Activated effector memory CD4-positive, alpha-beta T cell treated with Interleukin-2 at 50 U/mL for 16 hours (primary cell): ENCODE data around the gene APRT.
A peak's percentile ranks its signal among the peaks of the same experiment; 100 is the strongest.

Experiments
- DNase-seq: peaks from one replicate; pipeline ENCODE4 v3.0.0-alpha.2; 2020

Gene APRT

DNA sequence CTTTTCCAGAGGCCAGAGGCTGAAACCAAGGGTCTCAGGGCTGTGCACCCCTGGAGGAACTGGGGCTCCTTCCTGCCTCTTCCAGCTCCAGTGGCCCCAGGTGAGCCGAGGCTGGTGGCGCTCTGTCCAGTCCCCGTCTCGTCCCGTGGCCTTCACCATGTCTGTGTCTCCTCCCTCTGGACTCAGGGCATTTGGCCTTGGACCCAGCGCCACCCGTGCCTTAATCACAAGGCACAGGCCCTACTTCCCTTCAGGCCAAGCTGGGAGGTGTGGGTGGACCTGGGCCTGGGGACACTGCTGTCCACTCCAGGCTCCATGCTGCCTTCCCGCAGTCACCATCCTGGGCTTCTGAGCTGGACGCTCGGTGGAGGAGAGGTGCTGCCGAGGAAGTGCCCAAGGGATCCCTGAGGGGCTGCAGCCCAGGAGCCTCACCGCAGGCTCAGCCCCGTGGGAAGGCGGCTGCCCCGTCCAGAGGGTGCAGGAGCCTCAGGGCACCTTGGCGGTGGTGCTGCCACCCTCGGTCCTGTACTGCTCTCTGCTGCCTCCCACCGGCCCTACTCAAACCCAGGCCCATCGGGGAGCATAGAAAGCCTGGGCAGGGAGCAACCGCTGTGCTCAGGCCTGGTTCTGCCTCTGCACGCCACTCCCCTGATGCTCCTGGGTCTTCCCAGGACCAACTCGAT lies 9.6 kb upstream of the APRT start:
- DNase-seq: no peak

DNA sequence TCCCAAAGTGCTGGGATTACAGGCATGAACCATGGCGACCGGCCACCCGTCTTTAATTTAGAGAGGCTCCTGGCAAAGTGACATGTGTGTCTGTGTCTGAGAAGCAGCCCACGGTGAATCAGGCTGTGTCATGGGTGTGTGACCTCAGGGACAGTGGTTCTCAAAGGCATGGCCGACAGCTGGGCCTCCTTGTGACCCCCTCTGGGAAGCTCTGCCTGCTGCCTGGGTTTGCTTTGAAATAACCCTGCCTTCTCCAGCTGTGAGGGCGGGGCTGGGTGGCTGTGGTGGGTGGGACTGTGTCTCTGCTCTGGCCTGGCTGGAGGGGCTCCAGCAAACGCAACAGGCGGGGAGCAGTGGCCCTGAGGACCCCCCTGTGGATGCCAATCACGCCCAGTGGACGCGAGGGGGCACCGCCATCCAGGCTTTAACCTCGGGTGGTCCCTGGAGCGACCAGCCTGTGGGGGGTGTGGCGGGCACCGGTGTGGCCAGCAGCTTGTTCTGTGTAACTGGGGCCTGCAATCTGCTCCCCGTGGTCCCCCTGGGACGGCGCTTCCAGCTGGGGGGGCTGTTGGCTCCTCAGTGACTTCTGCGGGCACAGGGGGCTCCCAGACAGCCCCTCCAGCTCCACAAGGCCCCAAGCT lies 8.8 kb upstream of the APRT start:
- DNase-seq: no peak

DNA sequence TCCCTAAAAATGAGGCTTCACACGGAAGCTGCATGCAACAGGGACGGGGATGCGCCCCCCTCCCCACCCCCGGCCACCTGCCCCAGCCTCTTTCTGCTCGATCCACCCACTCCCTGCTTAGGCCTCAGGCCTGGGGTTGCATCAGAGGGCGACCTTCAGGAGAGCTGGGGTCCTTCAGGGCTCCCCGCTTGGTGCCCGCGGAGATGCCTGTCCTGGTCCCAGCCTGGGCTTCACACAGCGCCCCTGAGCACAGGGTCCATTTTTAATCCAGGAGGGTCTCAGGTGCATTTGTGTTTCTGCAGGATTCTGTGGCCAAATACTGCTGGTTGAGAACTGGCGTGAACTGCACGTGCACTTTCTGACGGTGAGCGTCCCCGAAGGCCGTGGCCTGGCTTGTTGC lies 7.4 kb upstream of the APRT start:
- no peak for DNase-seq

DNA sequence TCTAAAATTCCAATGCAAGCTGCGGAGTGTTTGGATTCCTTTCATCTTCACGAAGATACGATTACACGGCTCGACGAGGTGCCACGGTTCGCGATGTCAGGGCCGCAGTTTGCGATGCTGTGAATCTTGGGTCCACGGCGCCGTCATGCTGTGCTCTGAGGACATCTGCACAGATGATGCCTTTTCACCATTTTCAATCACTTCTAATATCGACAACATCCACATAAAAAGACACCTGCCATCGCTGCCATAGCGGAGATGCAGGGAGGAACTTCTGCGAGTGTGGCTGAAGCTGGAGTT lies 6.8 kb upstream of the APRT start:
- no peak for DNase-seq

DNA sequence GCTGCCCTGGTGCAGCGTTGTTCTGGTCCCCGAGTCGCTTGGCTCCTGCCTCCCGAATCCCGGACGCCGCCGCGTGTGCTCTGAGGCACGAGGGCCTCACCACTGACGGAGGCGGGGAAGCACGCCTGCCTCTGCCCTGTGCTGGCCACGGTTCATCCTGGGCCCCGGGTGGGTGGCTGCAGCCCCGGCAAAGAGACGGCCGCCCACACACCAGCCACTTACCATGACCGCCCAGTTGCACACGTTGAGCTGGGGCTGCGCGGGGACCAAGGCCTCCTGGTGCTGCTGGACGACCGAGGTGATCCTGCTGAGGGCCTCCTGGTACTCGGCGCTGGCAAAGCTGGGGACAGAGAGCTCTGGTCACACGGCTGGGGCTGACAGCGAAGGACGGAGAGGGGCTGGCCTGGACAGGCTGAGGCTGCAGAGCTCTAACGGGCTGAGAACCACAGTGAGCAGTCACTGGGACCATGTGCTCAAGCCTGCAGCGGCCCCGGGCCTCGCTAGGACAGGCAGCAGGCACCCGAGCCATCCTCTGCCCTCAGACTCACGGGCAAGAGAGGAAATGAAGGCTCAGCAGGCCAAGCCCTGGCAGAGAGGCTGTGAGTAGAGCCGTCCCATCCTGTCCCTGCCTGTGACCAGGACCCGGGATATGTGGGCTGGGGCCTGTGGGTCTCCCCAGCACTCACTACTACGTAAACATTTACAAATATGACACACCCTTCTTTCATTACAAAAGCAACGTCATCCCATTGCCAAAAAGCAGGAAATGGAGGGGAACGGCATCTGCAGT lies 6.3 kb upstream of the APRT start:
- DNase-seq: no peak

DNA sequence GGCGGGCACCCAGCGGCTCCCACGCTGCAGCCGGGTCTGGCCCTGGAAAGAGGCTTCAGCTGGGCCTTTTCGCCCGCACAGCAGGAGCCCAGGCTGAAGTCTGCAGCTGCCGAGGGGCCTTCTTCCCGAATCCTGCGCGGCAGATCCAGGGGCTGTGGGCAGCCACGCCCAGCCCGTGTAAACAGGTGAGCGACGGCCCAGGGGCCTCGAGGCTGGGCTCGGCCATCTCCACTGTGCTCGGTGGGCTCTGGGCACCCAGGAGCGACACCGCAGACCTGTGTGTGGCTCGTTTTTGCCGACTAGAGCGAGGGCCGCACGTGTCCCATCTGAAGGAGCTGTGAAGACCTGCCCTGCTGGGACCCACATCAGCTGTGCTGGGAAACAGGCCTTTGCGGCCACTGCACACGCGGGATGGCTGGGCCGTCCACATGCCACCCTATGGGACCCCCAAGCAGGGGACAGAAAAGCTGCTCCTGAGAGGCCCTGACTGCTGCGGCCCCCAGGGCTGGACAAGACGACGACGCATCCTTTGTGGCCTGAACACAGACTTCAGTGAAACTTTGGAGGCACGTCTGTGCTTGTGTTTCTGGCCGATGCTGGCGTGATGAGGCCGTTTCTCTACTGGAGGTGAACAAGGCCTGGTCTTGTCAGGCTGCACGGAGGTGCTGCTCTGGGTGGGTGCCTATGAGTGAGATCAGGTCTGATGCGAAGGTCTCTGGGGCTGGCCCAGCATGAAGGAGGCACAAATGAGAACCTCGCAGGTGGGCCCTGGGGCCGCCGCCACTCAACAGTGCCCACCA lies 5.2 kb upstream of the APRT start:
- DNase-seq: no peak

DNA sequence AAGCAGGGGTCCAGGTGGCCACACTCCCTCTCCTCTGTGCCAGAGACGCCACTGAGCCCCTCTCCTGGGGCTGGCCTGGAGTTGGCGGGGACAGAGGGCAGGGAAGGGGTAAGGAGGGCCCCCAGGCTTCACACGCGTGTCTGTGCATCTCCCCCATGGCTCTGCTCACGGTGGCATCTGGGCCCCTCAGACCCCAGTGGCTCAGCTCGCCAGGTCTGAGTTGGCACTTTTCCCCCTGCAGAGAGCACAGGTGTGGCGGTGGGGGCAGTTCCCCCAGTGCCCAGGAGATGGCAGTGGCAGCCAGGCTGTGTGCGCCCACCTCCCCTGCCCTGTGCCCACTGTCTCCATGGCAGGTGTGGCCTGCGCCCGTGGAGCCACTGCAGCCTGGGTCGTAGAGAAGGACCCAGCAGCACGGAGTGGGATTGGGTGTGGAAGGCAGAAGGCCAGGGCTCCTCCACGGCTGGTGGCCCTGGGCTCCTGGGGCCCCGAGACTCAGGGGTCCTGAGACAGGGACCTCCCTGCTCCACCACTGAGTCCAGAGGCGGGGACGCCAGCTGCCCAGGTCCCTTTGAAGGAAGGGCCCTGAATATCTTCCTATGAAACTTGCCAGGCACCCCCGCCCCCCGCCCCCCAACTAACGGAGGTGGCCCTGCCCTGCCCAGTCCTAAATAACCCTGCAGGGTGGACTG lies 4.3 kb upstream of the APRT start:
- peak; percentile 26 for DNase-seq

DNA sequence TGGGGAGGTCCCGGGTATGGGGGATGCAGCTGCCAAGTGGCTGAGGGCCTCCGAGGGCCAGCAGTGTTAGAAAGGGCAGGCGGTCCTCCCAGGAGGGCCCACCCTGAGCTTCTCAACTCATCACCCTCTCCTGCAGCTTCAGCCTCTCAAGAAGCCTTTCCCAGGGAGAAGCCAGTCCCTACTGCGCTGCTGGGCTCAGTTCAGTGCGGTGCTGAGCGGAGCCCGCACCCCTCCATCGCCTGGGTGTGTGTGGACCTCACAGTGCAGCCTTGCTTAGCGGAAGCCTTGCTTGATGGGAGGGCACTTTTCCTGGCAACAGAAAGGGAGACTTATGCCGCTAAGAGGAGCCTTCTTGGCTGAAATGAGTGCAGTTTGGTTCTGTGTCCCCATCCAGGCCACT lies 3.5 kb upstream of the APRT start:
- DNase-seq: no peak

DNA sequence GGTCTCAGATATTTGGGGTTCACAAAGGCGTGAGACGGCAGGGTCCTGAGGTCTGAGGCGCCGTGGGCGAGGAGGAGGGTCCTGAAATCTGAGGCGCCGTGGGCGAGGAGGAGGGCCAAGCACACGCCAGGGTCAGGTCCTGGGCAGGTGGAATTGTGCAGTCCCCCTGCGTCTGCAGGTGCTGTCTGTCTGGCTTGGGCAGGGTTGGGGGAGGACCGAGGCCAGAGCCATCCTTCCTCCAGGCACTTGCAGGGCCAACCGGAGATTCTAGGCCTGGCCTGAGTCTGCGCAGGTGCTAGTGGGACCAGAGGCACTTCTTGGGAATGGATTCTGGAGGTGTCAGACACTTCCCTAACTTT lies 2.4 kb upstream of the APRT start:
- no peak for DNase-seq

DNA sequence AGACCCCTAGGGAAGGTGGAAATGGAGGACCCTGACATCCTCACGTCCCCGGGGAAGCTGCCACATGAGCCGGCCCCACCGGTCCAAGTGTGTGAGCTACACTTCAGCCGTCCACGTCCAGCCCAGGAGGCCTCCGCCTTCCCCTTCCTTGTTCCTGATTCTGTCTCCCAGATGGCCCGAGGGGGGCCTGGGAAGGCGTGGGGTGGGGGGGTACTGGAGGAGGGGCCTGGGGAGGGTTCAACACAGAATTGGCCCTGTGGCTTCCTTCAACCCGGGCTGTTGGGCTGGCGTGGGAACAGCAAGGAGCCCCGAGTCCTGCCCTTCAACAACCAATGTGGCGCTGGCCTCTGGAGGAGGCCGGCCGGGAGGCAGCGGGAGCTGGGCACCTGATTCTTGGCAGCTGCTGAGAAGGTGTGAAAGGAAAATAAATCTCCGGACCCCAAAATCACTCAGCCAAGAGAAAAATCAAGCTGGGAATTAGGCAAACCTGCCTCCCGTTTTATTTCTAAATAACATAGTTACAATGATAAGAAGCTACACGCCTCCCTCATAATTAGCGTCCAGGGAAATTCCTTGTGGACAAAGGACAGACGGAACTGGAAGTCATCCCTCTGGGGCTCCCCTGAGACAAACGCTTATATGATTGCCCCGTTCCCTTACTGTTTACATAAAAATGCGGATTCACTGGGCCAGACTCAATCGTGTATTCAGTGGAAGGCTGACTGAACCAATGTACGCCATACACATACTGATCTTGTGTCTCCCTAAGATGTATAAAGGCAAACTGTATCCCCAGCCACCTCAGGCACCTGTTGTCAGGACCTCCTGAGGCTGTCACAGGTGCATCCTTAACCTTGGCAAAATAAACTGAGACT lies 1.8 kb upstream of the APRT start:
- no peak for DNase-seq

DNA sequence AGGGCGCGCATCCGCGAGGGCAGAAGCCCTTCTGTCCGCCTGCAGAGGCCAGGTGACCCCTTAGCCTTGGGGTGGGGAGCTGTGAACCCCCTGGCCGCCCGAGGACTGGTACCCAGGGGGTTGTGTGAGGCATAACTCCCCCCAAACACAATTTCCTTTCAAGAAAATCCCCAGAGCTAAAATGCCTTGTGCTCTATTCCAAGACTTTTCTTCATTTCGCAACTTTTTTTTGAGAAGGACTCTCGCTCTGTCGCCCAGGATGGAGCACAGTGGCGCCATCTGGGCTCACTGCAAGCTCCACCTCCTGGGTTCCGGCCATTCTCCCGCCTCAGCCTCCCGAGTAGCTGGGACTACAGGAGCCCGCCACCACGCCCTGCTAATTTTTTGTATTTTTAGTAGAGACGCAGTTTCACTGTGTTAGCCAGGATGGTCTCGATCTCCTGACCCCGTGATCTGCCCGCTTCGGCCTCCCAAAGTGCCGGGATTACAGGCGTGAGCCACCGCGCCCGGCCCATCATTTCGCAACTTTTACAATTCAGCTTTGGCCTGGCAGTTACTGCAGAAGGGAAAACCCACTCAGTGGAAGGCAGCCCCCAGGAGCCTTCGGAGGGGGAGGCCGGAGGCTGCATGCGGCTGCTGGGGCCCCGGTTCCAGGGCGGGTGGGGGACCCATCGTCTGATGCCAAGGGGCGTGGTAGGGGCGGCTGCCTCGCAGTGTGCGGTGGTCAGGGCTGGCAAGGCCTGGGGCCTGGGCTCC lies 963 bp upstream of the APRT start:
- no peak for DNase-seq

DNA sequence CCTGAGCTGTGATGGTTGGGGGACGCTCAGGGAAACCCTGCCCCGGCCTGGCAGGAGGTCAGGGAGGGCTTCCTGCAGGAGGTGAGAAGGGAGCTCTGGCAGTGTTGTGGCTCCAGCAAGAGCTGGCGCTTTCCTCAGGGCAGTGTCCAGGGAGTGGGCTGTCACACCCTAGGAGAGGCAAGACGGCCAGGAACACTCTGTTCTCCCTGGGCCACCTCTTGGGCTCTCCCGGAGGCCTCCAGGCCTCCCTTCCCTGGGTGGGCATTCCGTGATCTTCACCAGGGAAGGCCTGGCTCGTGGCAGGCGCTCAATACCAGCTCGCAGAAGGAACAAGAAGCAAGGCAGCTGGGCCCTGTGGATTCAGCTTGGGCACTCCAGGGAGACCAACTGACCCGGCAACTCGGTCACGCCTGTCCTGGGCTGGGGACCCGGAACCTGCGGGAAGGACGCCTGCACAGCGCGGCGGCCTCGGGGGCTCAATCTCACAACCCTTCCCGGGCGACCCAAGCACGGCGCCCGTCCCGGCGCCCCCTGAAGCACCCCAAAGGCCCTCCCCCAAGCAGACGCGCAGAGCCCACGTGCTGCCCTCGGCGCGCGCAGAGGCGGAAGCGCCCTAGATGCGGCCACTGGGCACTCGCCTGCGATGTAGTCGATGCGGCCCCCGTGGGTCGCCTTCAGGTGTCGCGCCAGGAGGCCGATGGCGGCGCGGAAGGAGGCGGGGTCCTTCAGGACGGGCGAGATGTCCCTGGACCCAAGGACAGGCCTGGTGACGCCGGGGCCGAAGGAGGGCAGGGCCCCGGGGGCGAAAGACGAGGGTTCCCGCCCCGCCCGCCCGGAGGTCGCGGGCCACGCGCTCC lies 588 bp downstream of the APRT start:
- DNase-seq: peak; percentile 58

DNA sequence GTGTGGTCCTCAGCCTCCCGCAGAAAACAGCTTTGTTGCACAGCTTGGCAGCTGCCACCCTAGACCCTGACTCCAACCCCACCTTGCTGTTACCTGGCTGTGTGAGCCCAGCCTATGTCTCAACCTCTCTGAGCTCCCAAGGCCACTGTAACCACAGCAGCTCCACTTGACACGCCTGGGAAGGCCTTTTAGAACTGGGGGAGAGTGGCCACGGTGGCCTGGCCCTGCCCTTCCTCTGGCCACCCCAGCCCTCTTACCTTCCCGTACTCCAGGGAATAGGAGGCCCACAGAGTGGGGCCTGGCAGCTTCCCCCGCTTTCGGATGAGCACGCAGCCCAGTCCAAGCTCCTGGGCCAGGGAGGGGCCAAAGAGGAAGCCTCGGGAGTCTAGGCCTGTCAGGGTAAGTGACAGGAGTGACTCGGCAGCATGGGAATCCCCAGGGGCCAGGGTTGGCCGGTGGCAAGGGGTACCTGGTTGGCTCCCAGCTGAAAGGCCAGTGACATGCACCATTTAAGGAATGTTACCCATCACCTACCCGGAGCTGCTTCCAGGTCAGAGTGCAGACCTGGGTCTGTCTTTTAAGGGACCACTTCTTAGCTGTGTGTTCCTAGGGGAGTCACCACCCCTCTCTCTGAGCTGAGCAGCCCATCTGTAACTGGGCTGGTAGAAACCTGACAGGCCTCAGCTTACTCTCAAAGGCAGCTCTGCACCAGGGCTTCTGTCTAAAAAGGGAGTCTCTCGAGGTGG lies 1.4 kb downstream of the APRT start:
- DNase-seq: no peak

DNA sequence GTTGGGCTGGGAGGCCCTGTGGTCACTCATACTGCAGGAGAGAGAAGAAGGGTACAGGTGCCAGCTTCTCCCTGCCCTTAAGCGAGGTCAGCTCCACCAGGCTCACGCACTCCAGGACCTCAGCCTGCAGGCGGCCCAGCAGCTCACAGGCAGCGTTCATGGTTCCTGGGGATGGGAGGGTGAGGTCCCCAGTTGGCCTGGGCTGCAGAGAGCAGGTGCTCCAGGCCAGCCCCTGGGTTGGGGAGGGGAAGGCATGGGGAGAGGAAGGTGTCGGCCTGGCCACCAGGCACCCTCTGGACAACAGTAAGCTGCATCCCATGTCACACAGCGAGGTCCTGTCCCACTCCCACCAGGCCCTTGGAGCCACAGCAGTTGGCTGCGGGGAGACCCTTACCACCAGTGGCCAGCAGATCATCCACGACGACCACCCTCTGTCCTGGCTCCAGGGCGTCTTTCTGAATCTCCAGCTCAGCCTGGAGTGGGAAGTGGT lies 2.0 kb downstream of the APRT start:
- DNase-seq: no peak

DNA sequence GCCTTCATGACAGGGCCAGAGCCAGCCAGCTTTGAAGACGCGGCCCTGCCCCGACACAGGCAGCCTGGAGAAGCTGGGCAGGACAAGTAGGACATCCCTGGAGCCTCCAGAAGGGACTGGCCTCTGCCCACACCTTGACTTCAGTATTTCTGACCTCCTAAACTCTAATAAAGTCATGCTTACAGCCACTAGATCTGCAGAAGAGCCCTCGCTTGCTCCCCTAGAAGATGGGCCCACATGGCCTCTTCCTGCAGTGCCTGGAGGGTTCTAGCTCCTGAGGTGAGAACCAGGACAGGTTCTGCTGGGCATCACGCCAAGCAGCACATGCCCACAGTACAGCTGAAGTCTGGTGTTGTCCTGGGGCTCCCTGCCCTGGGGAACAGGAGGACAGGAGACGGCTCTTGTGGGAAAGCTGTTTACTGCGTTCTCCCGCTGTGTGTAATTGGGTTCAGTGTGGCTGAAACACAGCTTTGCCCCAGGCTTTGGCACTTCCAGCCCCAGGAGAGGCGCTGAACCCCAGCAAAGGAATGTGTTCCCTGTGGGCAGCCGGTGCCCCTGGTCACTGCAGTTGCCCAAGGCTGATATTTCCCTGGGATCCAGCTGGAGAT lies 2.6 kb downstream of the APRT start:
- DNase-seq: no peak

DNA sequence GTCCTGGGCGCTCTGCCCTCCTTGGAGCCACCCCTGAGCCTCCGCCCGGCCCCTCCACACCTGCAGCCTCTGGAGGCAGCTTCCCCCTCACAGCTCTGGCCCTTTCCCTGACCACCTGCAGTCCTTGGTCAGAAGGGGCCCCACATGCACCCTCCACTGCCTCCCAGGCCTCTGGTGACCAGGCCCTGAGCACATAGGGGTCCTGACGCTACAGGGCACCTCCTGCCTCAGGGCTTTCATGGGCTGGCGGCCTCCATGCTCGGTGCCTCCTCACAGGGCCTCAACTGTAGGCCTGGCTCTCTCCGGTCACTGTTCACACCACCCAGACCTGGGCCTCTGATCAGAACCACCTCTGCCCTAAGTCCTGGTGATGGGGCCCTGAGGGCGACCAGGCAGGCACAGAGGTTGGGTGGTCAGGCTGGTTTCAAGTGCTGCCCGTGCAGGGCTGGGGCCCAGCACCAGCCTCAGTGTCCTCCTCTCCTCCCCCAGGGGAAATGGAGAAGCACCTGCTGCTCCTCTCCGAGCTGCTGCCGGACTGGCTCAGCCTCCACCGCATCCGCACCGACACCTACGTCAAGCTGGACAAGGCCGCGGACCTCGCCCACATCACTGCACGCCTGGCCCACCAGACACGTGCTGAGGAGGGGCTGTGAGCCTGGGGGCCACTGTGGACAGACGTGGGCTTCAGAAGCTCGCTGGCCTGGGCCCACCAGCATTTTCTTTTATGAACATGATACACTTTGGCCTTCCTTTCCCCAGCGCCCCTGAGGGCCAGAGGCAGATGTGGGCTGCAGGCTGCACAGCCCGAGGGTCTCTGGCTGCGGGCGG lies 3.9 kb downstream of the APRT start:
- no peak for DNase-seq

DNA sequence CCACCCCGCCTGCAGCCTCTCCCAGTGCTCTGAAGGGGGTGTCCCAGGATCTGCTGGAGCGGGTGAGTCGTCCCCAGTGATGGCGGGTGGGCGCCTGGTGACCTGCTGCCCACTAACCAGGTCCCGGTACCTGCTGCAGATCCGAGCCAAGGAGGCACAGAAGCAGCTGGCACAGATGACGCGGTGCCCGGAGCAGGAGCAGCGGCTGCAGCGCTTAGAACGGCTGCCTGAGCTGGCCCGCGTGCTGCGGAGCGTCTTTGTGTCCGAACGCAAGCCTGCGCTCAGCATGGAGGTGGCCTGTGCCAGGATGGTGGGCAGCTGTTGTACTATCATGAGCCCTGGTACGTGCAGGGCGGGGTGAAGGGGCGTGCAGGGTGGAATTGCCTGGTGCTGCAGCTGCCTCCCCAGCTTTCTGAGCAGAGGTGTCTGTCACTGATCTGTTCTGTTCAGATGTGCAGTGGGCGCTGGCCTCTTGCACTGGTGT lies 4.5 kb downstream of the APRT start:
- DNase-seq: no peak
